ENCODE data around the gene CUL4B. TPM values are rescaled to one million over a fixed set of nuclear protein-coding genes. Genes with fewer than 3 reads are reported as not detected.

CUL4B gene
- total and polyA plus RNA-seq, 2 donors (not counting 3 experiments of a cell fraction or from before 2014, with no cell fraction given), result 22.2 to 90.0 TPM

DNA sequence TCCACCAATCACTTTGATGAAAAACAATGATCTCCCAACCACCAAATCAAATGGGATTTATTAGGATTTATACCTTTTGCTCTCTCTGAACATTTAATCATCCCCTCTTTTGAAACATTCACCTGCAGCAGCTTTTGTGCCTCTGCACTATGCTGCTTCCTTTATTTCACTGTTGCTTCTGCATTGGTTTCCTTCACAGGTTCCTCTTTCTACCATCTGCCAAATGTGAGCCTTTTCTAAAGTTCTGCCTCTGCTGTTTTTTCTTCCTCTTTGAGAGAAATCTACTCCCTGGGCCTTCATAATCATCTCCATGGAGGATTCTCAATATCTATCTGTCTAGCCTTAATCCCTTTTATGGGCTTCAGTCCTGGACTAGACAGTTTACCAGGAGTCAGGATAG, 24.7 kb downstream of the CUL4B start:
- TF ChIP-seq, protein P1, sequence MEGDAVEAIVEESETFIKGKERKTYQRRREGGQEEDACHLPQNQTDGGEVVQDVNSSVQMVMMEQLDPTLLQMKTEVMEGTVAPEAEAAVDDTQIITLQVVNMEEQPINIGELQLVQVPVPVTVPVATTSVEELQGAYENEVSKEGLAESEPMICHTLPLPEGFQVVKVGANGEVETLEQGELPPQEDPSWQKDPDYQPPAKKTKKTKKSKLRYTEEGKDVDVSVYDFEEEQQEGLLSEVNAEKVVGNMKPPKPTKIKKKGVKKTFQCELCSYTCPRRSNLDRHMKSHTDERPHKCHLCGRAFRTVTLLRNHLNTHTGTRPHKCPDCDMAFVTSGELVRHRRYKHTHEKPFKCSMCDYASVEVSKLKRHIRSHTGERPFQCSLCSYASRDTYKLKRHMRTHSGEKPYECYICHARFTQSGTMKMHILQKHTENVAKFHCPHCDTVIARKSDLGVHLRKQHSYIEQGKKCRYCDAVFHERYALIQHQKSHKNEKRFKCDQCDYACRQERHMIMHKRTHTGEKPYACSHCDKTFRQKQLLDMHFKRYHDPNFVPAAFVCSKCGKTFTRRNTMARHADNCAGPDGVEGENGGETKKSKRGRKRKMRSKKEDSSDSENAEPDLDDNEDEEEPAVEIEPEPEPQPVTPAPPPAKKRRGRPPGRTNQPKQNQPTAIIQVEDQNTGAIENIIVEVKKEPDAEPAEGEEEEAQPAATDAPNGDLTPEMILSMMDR (IDR thresholded peaks at IDR 0.05; ENCODE audit: extremely low read depth in 1 of 2, insufficient read depth in 1 of 2, low read depth in 1 of 2, low read length in 2 of 2), result no peak
- TF ChIP-seq GATA2 (IDR thresholded peaks at IDR 0.05; ENCODE audit: insufficient read depth, insufficient read length, low read depth, low read length) (no peak), MAX (IDR thresholded peaks at IDR 0.05; ENCODE audit: insufficient read depth, insufficient read length) (no peak), POLR2A (IDR thresholded peaks at IDR 0.05; ENCODE audit: low read depth, low read length) (no peak), FOS (IDR thresholded peaks at IDR 0.05; ENCODE audit: borderline replicate concordance, insufficient read depth, low read length) (no peak), EZH2 (IDR thresholded peaks at IDR 0.05; ENCODE audit: borderline replicate concordance, low read depth, low read length, severe bottlenecking) (no peak), JUN (IDR thresholded peaks at IDR 0.05; ENCODE audit: borderline replicate concordance, insufficient read depth, insufficient read length, low read depth) (no peak), MYC (IDR thresholded peaks at IDR 0.05; ENCODE audit: low read depth, low read length) (no peak), POLR2AphosphoS5 (IDR thresholded peaks at IDR 0.05; ENCODE audit: insufficient read depth, low read depth, low read length) (no peak)
- FAIRE-seq, result no peak
- Histone ChIP-seq H3K9ac (replicated peaks; ENCODE audit: extremely low read depth, insufficient read depth, low read length) (no peak overlapping the region), H3K27me3 (ENCODE audit: control insufficient read depth in 2 of 2, insufficient read depth in 2 of 2, low read length in 2 of 2) (no peaks in the 10 kb centered on the region), H3K4me3 (replicated peaks in 1 of 3; ENCODE audit: insufficient read depth in 1 of 3, low read depth in 1 of 3, low read length in 3 of 3) (no peak overlapping the region), H3K9me1 (replicated peaks; ENCODE audit: control insufficient read depth, extremely low read depth, insufficient read depth, low read length) (no peaks in the 10 kb centered on the region), H3K36me3 (ENCODE audit: control insufficient read depth in 2 of 2, extremely low read depth in 1 of 2, insufficient read depth in 2 of 2, low read length in 2 of 2) (peaks cover 6 to 12% of the 10 kb centered on the region in 2 experiments), H3K79me2 (ENCODE audit: control insufficient read depth, insufficient read depth, low read length) (peaks cover 5% of the 10 kb centered on the region), H3K4me2 (ENCODE audit: insufficient read depth, low read length) (no peak overlapping the region), H2AFZ (ENCODE audit: low read depth, low read length) (no peak overlapping the region), H3K4me1 (ENCODE audit: control insufficient read depth, extremely low read depth, insufficient read depth, low read length) (no peaks in the 10 kb centered on the region), H3K27ac (ENCODE audit: insufficient read depth, low read depth, low read length) (no peak overlapping the region), H3K9me3 (replicated peaks; ENCODE audit: control insufficient read depth, insufficient read depth, low read length) (no peaks in the 10 kb centered on the region), H4K20me1 (replicated peaks; ENCODE audit: control insufficient read depth, extremely low read depth, insufficient read depth, low read length) (no peaks in the 10 kb centered on the region)
- ChIA-PET POLR2A (no interaction called here), CTCF (no interaction called here)
- intact Hi-C loops (cut with micrococcal nuclease), result no loop called here
- BruUV-seq (replicated peaks), result no TSS peak
- dilution Hi-C loops (cut with MboI; ENCODE audit: extremely low pct_ligation_motif_present, low sequenced_read_pairs), result no loop called here
- DNase-seq (ENCODE audit: low read depth, low spot score), result no peak

Data from endothelial cell of umbilical vein (primary cell).